Stimulated activated CD8-positive, alpha-beta memory T cell treated with anti-CD3 and anti-CD28 coated beads, Interleukin-15, amount 100 ng/mL, for 48 hours (primary cell): ENCODE measurements around the gene DIP2B.
"Not testable (repeated sequence)": the region's sequence is repeated elsewhere in the genome, so short reads cannot be mapped to it uniquely, and the experiment has no call there.

Experiments
- DNase-seq, 2 donors: peaks; one replicate each; pipeline ENCODE4 v3.0.0-alpha.2; 2020; ENCODE audit warnings: low read depth in 2 of 2

The DIP2B gene

GRCh38 chr12:50518090-50518489, 13.3 kb downstream of the DIP2B start:
- no peak for DNase-seq

- no peak for DNase-seq
Measured at GRCh38 chr12:50519353-50519752, 14.6 kb downstream of the DIP2B start.

- DNase-seq, result no peak
Measured at GRCh38 chr12:50520416-50521207, 15.8 kb downstream of the DIP2B start.

GRCh38 chr12:50521781-50522180, 17.0 kb downstream of the DIP2B start:
- not testable (repeated sequence) for DNase-seq

GRCh38 chr12:50523772-50524171, 19.0 kb downstream of the DIP2B start:
- no peak for DNase-seq

- DNase-seq, result no peak
Measured at GRCh38 chr12:50524621-50525020, 19.8 kb downstream of the DIP2B start.

GRCh38 chr12:50525422-50525821, 20.6 kb downstream of the DIP2B start:
- no peak for DNase-seq

- no peak for DNase-seq
Measured at GRCh38 chr12:50527359-50527726, 22.6 kb downstream of the DIP2B start.

- DNase-seq, result no peak
Measured at GRCh38 chr12:50528800-50529199, 24.0 kb downstream of the DIP2B start.

- no peak for DNase-seq
Measured at GRCh38 chr12:50529345-50529744, 24.6 kb downstream of the DIP2B start.

- no peak for DNase-seq
Measured at GRCh38 chr12:50530532-50530931, 25.7 kb downstream of the DIP2B start.

- DNase-seq, result no peak
Measured at GRCh38 chr12:50533203-50533584, 28.4 kb downstream of the DIP2B start.

GRCh38 chr12:50533971-50534370, 29.2 kb downstream of the DIP2B start:
- DNase-seq, result no peak

GRCh38 chr12:50536831-50537537, 32.2 kb downstream of the DIP2B start:
- DNase-seq, result no peak

GRCh38 chr12:50537538-50537919, 32.7 kb downstream of the DIP2B start:
- no peak for DNase-seq

- no peak for DNase-seq
Measured at GRCh38 chr12:50538182-50538581, 33.4 kb downstream of the DIP2B start.

- no peak for DNase-seq
Measured at GRCh38 chr12:50541139-50541538, 36.4 kb downstream of the DIP2B start.

GRCh38 chr12:50542448-50542847, 37.7 kb downstream of the DIP2B start:
- DNase-seq, result peak in 1 of 2 donors; percentile 13

- DNase-seq, result not testable (repeated sequence)
Measured at GRCh38 chr12:50543188-50543587, 38.4 kb downstream of the DIP2B start.

- DNase-seq, result no peak
Measured at GRCh38 chr12:50545213-50545612, 40.4 kb downstream of the DIP2B start.

GRCh38 chr12:50545786-50546185, 41.0 kb downstream of the DIP2B start:
- no peak for DNase-seq

- DNase-seq, result no peak
Measured at GRCh38 chr12:50546441-50547318, 41.9 kb downstream of the DIP2B start.
